Left colon (tissue), 2 donors: Measurements from ENCODE around the gene ARSA. TPM values are rescaled to one million over a fixed set of nuclear protein-coding genes. Genes with fewer than 3 reads are reported as not detected.
"Not testable (repeated sequence)": the region's sequence is repeated elsewhere in the genome, so short reads cannot be mapped to it uniquely, and the experiment has no call there.

Source experiments
- ATAC-seq: fragments of 200-7000 bp; cut with Tn5 transposase; one replicate; pipeline ENCODE4 v1.9.1; 2020; ENCODE audit warnings: mild to moderate bottlenecking, moderate library complexity
- DNase-seq, 2 donors: peaks; one replicate each; pipeline ENCODE4 v3.0.0-alpha.2; 2020
- intact Hi-C, 2 donors: fragments of 100-400 bp; cut with DNase I in 1 of 2; cut with micrococcal nuclease in 1 of 2; formaldehyde crosslinking; loops; one replicate each; pipeline versions ENCODE4 v1.11.2 to v1.14.0; 2022; cut with DNase I, micrococcal nuclease
- total RNA-seq, 2 donors: library from RNA; stranded (reverse); fragmentation: NEBNext Ultra II Directional; extraction: Animal tissue kit (Norgen Biotek cat#: 25700); gene quantifications; one replicate each; pipeline ENCODE4 v1.2.1, GENCODE V29; 2021
- donor health status: DM: no; HTN: no; CAD: no.
- donor health status: DM: yes; HTN: yes; CAD: no.

The ARSA gene
- total RNA-seq, 2 donors from 2014 or later, result 84.8 to 97.8 TPM

GRCh38 chr22:50608058-50608840 is 19.7 kb downstream of the ARSA start:
- ATAC-seq, DNase-seq, intact Hi-C loops: not testable (repeated sequence)

- DNase-seq, result no peak
- no peak for ATAC-seq
- intact Hi-C loops, result no loop called here
These were observed 20.3 kb downstream of the ARSA start for GRCh38 chr22:50607659-50608020.

- intact Hi-C loops, result no loop called here
- ATAC-seq, result no peak
- DNase-seq, result no peak
These were observed 20.9 kb downstream of the ARSA start for GRCh38 chr22:50606946-50607658.

GRCh38 chr22:50606165-50606945 is 21.6 kb downstream of the ARSA start:
- DNase-seq (no peak), ATAC-seq (no peak)
- intact Hi-C loops, result no loop called here

- intact Hi-C loops, result no loop called here
- no peak for ATAC-seq
These were observed 22.3 kb downstream of the ARSA start for GRCh38 chr22:50605613-50606074.

GRCh38 chr22:50605002-50605612 is 22.8 kb downstream of the ARSA start:
- DNase-seq (no peak), ATAC-seq (no peak)
- intact Hi-C loops, result no loop called here

More at GRCh38 chr22:50605613-50606074, 22.3 kb downstream of the ARSA start:
- no peak for DNase-seq

GRCh38 chr22:50604256-50605001 is 23.5 kb downstream of the ARSA start:
- ATAC-seq, result no peak
- intact Hi-C loops, result no loop called here
- no peak for DNase-seq

GRCh38 chr22:50603511-50604255 is 24.3 kb downstream of the ARSA start:
- DNase-seq (no peak), ATAC-seq (no peak)
- intact Hi-C loops, result no loop called here

GRCh38 chr22:50602338-50602700 is 25.6 kb downstream of the ARSA start:
- no peak for ATAC-seq
- DNase-seq, result no peak
- intact Hi-C loops, result no loop called here

GRCh38 chr22:50601669-50602337 is 26.1 kb downstream of the ARSA start:
- DNase-seq (no peak), ATAC-seq (no peak)

GRCh38 chr22:50600967-50601668 is 26.8 kb downstream of the ARSA start:
- DNase-seq (no peak), ATAC-seq (no peak)
- intact Hi-C loops, result no loop called here

More at GRCh38 chr22:50601669-50602337, 26.1 kb downstream of the ARSA start:
- intact Hi-C loops, result no loop called here

- intact Hi-C loops, result no loop called here
- ATAC-seq (peak; percentile 83), DNase-seq (no peak)
These were observed 27.4 kb downstream of the ARSA start, which contains the start of gene MAPK8IP2 for GRCh38 chr22:50600538-50600937. Gene MAPK8IP2, plus strand, starts transcription at chr22:50600793. Its CDS starts 26 bp downstream, at chr22:50600819.

GRCh38 chr22:50599816-50600455 is 28.0 kb downstream of the ARSA start:
- ATAC-seq (peak; percentile 85), DNase-seq (peak; percentile 40 to 67)
- intact Hi-C loops, result no loop called here

- DNase-seq (no peak), ATAC-seq (no peak)
- intact Hi-C loops, result no loop called here
These were observed 30.9 kb downstream of the ARSA start for GRCh38 chr22:50597097-50597496.

- DNase-seq (no peak), ATAC-seq (no peak)
- intact Hi-C loops, result no loop called here
These were observed 32.8 kb downstream of the ARSA start for GRCh38 chr22:50595189-50595588.

GRCh38 chr22:50587407-50587806 is 40.5 kb downstream of the ARSA start:
- DNase-seq (no peak), ATAC-seq (no peak)
- intact Hi-C loops, result no loop called here
